ENCODE results near the gene SULT1C2.
"Not testable (repeated sequence)": the region's sequence is repeated elsewhere in the genome, so short reads cannot be mapped to it uniquely, and the experiment has no call there.

SULT1C2 gene

GRCh38 chr2:108278631-108279030, 10.1 kb upstream of the SULT1C2 start:
- H2AFZ ChIP-seq (ENCODE audit: low read depth, low read length) = no peak overlapping the region
- no peaks in the 10 kb centered on the region for H3K36me3 ChIP-seq (ENCODE audit: insufficient read depth, low read length)
- H3K4me3 ChIP-seq (ENCODE audit: low read depth in 1 of 2, low read length in 2 of 2) = no peak overlapping the region
- no peak overlapping the region for H3K9ac ChIP-seq (ENCODE audit: low read depth, low read length)
- ATAC-seq (ENCODE audit: insufficient read depth, low read depth) (no peak), DNase-seq (no peak)
- no peaks in the 10 kb centered on the region for H3K4me1 ChIP-seq (ENCODE audit: insufficient read depth, low read length)
- TF ChIP-seq CTCF (IDR thresholded peaks at IDR 0.05; ENCODE audit: borderline replicate concordance, extremely low read depth, low read length, poor library complexity, severe bottlenecking) (no peak), EZH2 (IDR thresholded peaks at IDR 0.05; ENCODE audit: borderline replicate concordance, low read depth, low read length, severe bottlenecking) (no peak)
- no peaks in the 10 kb centered on the region for H3K9me3 ChIP-seq (ENCODE audit: insufficient read depth, low read length, severe bottlenecking)
- H3K4me2 ChIP-seq (ENCODE audit: insufficient read depth, low read length) = no peak overlapping the region
- H3K27ac ChIP-seq (ENCODE audit: low read length) = no peak overlapping the region
- H3K27me3 ChIP-seq (ENCODE audit: insufficient read depth, low read length, poor library complexity) = no peaks in the 10 kb centered on the region
- no peaks in the 10 kb centered on the region for H3K79me2 ChIP-seq (ENCODE audit: insufficient read depth, low read length)
- no peaks in the 10 kb centered on the region for H4K20me1 ChIP-seq (ENCODE audit: insufficient read depth, low read length)

- no peaks in the 10 kb centered on the region for H3K36me3 ChIP-seq (ENCODE audit: insufficient read depth, low read length)
- H4K20me1 ChIP-seq (ENCODE audit: insufficient read depth, low read length) = no peaks in the 10 kb centered on the region
- no peak overlapping the region for H2AFZ ChIP-seq (ENCODE audit: low read depth, low read length)
- no peak for ATAC-seq (ENCODE audit: insufficient read depth, low read depth)
- no peaks in the 10 kb centered on the region for H3K27me3 ChIP-seq (ENCODE audit: insufficient read depth, low read length, poor library complexity)
- H3K9me3 ChIP-seq (ENCODE audit: insufficient read depth, low read length, severe bottlenecking) = no peaks in the 10 kb centered on the region
- TF ChIP-seq EZH2 (IDR thresholded peaks at IDR 0.05; ENCODE audit: borderline replicate concordance, low read depth, low read length, severe bottlenecking) = no peak
- TF ChIP-seq CTCF (IDR thresholded peaks at IDR 0.05; ENCODE audit: borderline replicate concordance, extremely low read depth, low read length, poor library complexity, severe bottlenecking) = no peak
- no peaks in the 10 kb centered on the region for H3K4me1 ChIP-seq (ENCODE audit: insufficient read depth, low read length)
- H3K9ac ChIP-seq (ENCODE audit: low read depth, low read length) = no peak overlapping the region
- no peak overlapping the region for H3K4me2 ChIP-seq (ENCODE audit: insufficient read depth, low read length)
- no peak for DNase-seq
- no peaks in the 10 kb centered on the region for H3K79me2 ChIP-seq (ENCODE audit: insufficient read depth, low read length)
- H3K27ac ChIP-seq (ENCODE audit: low read length) = no peak overlapping the region
- no peak overlapping the region for H3K4me3 ChIP-seq (ENCODE audit: low read depth in 1 of 2, low read length in 2 of 2)
Measured at GRCh38 chr2:108279468-108279867, 9.2 kb upstream of the SULT1C2 start.

GRCh38 chr2:108280466-108280865, 8.2 kb upstream of the SULT1C2 start:
- Histone ChIP-seq H3K27me3 (ENCODE audit: insufficient read depth, low read length, poor library complexity) (no peaks in the 10 kb centered on the region), H4K20me1 (ENCODE audit: insufficient read depth, low read length) (no peaks in the 10 kb centered on the region), H3K79me2 (ENCODE audit: insufficient read depth, low read length) (no peaks in the 10 kb centered on the region), H3K36me3 (ENCODE audit: insufficient read depth, low read length) (no peaks in the 10 kb centered on the region), H3K9ac (ENCODE audit: low read depth, low read length) (no peak overlapping the region), H3K4me3 (ENCODE audit: low read depth in 1 of 2, low read length in 2 of 2) (no peak overlapping the region), H3K9me3 (ENCODE audit: insufficient read depth, low read length, severe bottlenecking) (no peaks in the 10 kb centered on the region), H2AFZ (ENCODE audit: low read depth, low read length) (no peak overlapping the region), H3K4me2 (ENCODE audit: insufficient read depth, low read length) (no peak overlapping the region), H3K27ac (ENCODE audit: low read length) (no peak overlapping the region), H3K4me1 (ENCODE audit: insufficient read depth, low read length) (no peaks in the 10 kb centered on the region)
- TF ChIP-seq EZH2 (IDR thresholded peaks at IDR 0.05; ENCODE audit: borderline replicate concordance, low read depth, low read length, severe bottlenecking) = no peak
- TF ChIP-seq CTCF (IDR thresholded peaks at IDR 0.05; ENCODE audit: borderline replicate concordance, extremely low read depth, low read length, poor library complexity, severe bottlenecking) = no peak
- DNase-seq (no peak), ATAC-seq (ENCODE audit: insufficient read depth, low read depth) (no peak)

GRCh38 chr2:108284566-108284965, 4.1 kb upstream of the SULT1C2 start:
- not testable (repeated sequence) for H3K9me3 ChIP-seq (ENCODE audit: insufficient read depth, low read length, severe bottlenecking); ATAC-seq (ENCODE audit: insufficient read depth, low read depth); H3K27ac ChIP-seq (ENCODE audit: low read length); H3K79me2 ChIP-seq (ENCODE audit: insufficient read depth, low read length); H3K4me1 ChIP-seq (ENCODE audit: insufficient read depth, low read length); H3K27me3 ChIP-seq (ENCODE audit: insufficient read depth, low read length, poor library complexity); H3K4me3 ChIP-seq (ENCODE audit: low read depth in 1 of 2, low read length in 2 of 2); H4K20me1 ChIP-seq (ENCODE audit: insufficient read depth, low read length); H3K9ac ChIP-seq (ENCODE audit: low read depth, low read length); H3K4me2 ChIP-seq (ENCODE audit: insufficient read depth, low read length); H2AFZ ChIP-seq (ENCODE audit: low read depth, low read length); DNase-seq; H3K36me3 ChIP-seq (ENCODE audit: insufficient read depth, low read length)

Measured in DND-41 (cell line).